HEK293 (cell line): Measurements from ENCODE around the gene CA10.

Experiments
- FEZF1 ChIP-seq: fragments of 450-650 bp; formaldehyde crosslinking; IDR thresholded peaks from 2 replicates; pipeline ENCODE4 v1.5.1; 2016; ENCODE audit warnings: missing biosample characterization, missing genetic modification characterization
- REST ChIP-seq: fragments of 450-650 bp; formaldehyde crosslinking; IDR thresholded peaks from 2 replicates; pipeline ENCODE4 v1.5.1; 2016; ENCODE audit warnings: missing biosample characterization, missing genetic modification characterization
- SCRT2 ChIP-seq: fragments of 450-650 bp; formaldehyde crosslinking; IDR thresholded peaks from 2 replicates; pipeline ENCODE4 v1.5.1; 2016; ENCODE audit warnings: missing biosample characterization, missing genetic modification characterization
- SETDB1 ChIP-seq: IDR thresholded peaks from one replicate; pipeline ENCODE4 v1.6.1; 2017; ENCODE audit warnings: mild to moderate bottlenecking, low read length, moderate library complexity, mixed read lengths; ENCODE audit not compliant: insufficient read length
- ZBTB20 ChIP-seq: fragments of 450-650 bp; formaldehyde crosslinking; IDR thresholded peaks from 2 replicates; pipeline ENCODE4 v1.5.1; 2016; ENCODE audit warnings: missing biosample characterization, missing genetic modification characterization
- ZNF138 ChIP-seq: fragments of 450-650 bp; formaldehyde crosslinking; IDR thresholded peaks from 2 replicates; pipeline ENCODE4 v1.5.1; 2016; ENCODE audit warnings: missing biosample characterization, missing genetic modification characterization, borderline replicate concordance
- ZNF302 ChIP-seq: fragments of 450-650 bp; formaldehyde crosslinking; IDR thresholded peaks from 2 replicates; pipeline ENCODE4 v1.5.1; 2016; ENCODE audit warnings: missing biosample characterization, missing genetic modification characterization, low read depth
- ZNF335 ChIP-seq: fragments of 450-650 bp; formaldehyde crosslinking; conservative IDR thresholded peaks from 2 replicates; pipeline ENCODE4 v1.5.1; 2016; ENCODE audit warnings: missing biosample characterization, missing genetic modification characterization
- ZNF501 ChIP-seq: fragments of 450-650 bp; formaldehyde crosslinking; IDR thresholded peaks from 2 replicates; pipeline ENCODE4 v1.5.1; 2016; ENCODE audit warnings: missing biosample characterization, missing genetic modification characterization
- ZNF558 ChIP-seq: fragments of 450-650 bp; formaldehyde crosslinking; IDR thresholded peaks from 2 replicates; pipeline ENCODE4 v1.5.1; 2016; ENCODE audit warnings: missing biosample characterization, missing genetic modification characterization
- ZNF664 ChIP-seq: fragments of 450-650 bp; formaldehyde crosslinking; IDR thresholded peaks from 2 replicates; pipeline ENCODE4 v1.5.1; 2016; ENCODE audit warnings: missing biosample characterization, missing genetic modification characterization
- TF ChIP-seq, protein P1 (sequence below): fragments of 450-650 bp; formaldehyde crosslinking; IDR thresholded peaks from 2 replicates; pipeline ENCODE4 v1.5.1; 2016; ENCODE audit warnings: missing biosample characterization, missing genetic modification characterization

DNA sequence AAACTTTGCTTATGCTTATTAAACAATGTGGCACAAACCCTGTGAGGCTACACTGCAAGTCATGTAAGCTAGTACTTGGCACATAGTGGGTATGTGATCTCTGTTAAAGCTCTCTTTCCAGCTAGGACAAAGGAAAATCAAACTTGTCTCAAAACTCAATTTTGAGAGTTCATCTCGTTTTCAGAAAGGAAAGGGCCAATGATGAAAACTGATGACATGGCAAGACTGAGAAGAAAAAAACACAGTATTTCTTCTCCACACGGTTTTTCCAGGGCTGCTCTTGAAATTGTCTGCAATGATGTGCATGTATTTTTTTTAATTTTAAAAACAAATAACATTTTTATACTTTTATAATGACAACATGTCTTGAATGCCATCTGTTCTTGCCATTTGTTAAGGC is 389.8 kb downstream of the CA10 start:
- TF ChIP-seq ZNF335 (tag by site-specific recombination) (no peak), SETDB1 (no peak), REST (no peak), ZNF501 (tag by site-specific recombination) (no peak), SCRT2 (no peak), ZNF558 (no peak), ZNF302 (tag by site-specific recombination) (no peak), FEZF1 (tag by site-specific recombination) (no peak), ZNF138 (tag by site-specific recombination) (no peak), ZBTB20 (tag by site-specific recombination) (no peak), ZNF664 (tag by site-specific recombination) (no peak)
- TF ChIP-seq, protein P1, sequence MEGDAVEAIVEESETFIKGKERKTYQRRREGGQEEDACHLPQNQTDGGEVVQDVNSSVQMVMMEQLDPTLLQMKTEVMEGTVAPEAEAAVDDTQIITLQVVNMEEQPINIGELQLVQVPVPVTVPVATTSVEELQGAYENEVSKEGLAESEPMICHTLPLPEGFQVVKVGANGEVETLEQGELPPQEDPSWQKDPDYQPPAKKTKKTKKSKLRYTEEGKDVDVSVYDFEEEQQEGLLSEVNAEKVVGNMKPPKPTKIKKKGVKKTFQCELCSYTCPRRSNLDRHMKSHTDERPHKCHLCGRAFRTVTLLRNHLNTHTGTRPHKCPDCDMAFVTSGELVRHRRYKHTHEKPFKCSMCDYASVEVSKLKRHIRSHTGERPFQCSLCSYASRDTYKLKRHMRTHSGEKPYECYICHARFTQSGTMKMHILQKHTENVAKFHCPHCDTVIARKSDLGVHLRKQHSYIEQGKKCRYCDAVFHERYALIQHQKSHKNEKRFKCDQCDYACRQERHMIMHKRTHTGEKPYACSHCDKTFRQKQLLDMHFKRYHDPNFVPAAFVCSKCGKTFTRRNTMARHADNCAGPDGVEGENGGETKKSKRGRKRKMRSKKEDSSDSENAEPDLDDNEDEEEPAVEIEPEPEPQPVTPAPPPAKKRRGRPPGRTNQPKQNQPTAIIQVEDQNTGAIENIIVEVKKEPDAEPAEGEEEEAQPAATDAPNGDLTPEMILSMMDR (tag by site-specific recombination), result no peak
